ENCODE data around the gene TPRN. TPM values are rescaled to one million over a fixed set of nuclear protein-coding genes. Genes with fewer than 3 reads are reported as not detected.

TPRN gene
- total RNA-seq, 1 experiment from 2014 or later: 20.3 TPM

GRCh38 chr9:137161558-137162486, 38.7 kb downstream of the TPRN start:
- BruUV-seq (replicated peaks): no TSS peak
- Mint-ChIP-seq H3K27me3 (ENCODE audit: unreplicated experiment) (peaks cover 85% of the 10 kb centered on the region), H3K9me3 (ENCODE audit: low read depth, unreplicated experiment) (no peaks in the 10 kb centered on the region), H3K36me3 (ENCODE audit: insufficient read depth, unreplicated experiment) (peaks cover 10% of the 10 kb centered on the region), H3K4me3 (ENCODE audit: low read depth, unreplicated experiment) (no peak overlapping the region), H3K4me1 (ENCODE audit: low read depth, unreplicated experiment) (peaks cover 14% of the 10 kb centered on the region), H3K27ac (ENCODE audit: unreplicated experiment) (no peak overlapping the region)
- intact Hi-C loops (cut with micrococcal nuclease; ENCODE audit: unreplicated experiment): no loop called here
- DNase-seq: no peak
- CTCF ChIA-PET: interaction anchor here (0.7 to 1.2 kb wide), 5 partner anchors 28 to 75 kb away, joined by 3 to 6 read pairs (median 5); partner anchors contain the start of genes MAN1B1 and RNF224
- TF ChIP-seq, protein P1, sequence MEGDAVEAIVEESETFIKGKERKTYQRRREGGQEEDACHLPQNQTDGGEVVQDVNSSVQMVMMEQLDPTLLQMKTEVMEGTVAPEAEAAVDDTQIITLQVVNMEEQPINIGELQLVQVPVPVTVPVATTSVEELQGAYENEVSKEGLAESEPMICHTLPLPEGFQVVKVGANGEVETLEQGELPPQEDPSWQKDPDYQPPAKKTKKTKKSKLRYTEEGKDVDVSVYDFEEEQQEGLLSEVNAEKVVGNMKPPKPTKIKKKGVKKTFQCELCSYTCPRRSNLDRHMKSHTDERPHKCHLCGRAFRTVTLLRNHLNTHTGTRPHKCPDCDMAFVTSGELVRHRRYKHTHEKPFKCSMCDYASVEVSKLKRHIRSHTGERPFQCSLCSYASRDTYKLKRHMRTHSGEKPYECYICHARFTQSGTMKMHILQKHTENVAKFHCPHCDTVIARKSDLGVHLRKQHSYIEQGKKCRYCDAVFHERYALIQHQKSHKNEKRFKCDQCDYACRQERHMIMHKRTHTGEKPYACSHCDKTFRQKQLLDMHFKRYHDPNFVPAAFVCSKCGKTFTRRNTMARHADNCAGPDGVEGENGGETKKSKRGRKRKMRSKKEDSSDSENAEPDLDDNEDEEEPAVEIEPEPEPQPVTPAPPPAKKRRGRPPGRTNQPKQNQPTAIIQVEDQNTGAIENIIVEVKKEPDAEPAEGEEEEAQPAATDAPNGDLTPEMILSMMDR (IDR thresholded peaks at IDR 0.05; ENCODE audit: unreplicated experiment): no peak

GRCh38 chr9:137160716-137161557, 39.6 kb downstream of the TPRN start:
- peaks cover 76% of the 10 kb centered on the region for H3K27me3 Mint-ChIP-seq (ENCODE audit: unreplicated experiment)
- H3K9me3 Mint-ChIP-seq (ENCODE audit: low read depth, unreplicated experiment): no peaks in the 10 kb centered on the region
- DNase-seq: no peak
- TF ChIP-seq, protein P1 (IDR thresholded peaks at IDR 0.05; ENCODE audit: unreplicated experiment): no peak
- CTCF ChIA-PET: interaction anchor here (0.7 to 1.2 kb wide), 2 partner anchors 28 to 74 kb away, joined by 3 to 6 read pairs; partner anchors contain the start of gene MAN1B1
- no TSS peak for BruUV-seq (replicated peaks)
- H3K4me1 Mint-ChIP-seq (ENCODE audit: low read depth, unreplicated experiment): peaks cover 14% of the 10 kb centered on the region
- peaks cover 5% of the 10 kb centered on the region for H3K36me3 Mint-ChIP-seq (ENCODE audit: insufficient read depth, unreplicated experiment)
- no peak overlapping the region for H3K4me3 Mint-ChIP-seq (ENCODE audit: low read depth, unreplicated experiment)
- no peak overlapping the region for H3K27ac Mint-ChIP-seq (ENCODE audit: unreplicated experiment)
- intact Hi-C loops (cut with micrococcal nuclease; ENCODE audit: unreplicated experiment): no loop called here

GRCh38 chr9:137160054-137160425, 40.5 kb downstream of the TPRN start:
- Mint-ChIP-seq H3K4me1 (ENCODE audit: low read depth, unreplicated experiment) (peaks cover 14% of the 10 kb centered on the region), H3K36me3 (ENCODE audit: insufficient read depth, unreplicated experiment) (peaks cover 5% of the 10 kb centered on the region), H3K9me3 (ENCODE audit: low read depth, unreplicated experiment) (no peaks in the 10 kb centered on the region), H3K27ac (ENCODE audit: unreplicated experiment) (no peak overlapping the region), H3K4me3 (ENCODE audit: low read depth, unreplicated experiment) (no peak overlapping the region), H3K27me3 (ENCODE audit: unreplicated experiment) (peaks cover 67% of the 10 kb centered on the region)
- no TSS peak for BruUV-seq (replicated peaks)
- CTCF ChIA-PET: no interaction called here
- DNase-seq: no peak
- TF ChIP-seq, protein P1 (IDR thresholded peaks at IDR 0.05; ENCODE audit: unreplicated experiment): no peak
- intact Hi-C loops (cut with micrococcal nuclease; ENCODE audit: unreplicated experiment): no loop called here

DNA sequence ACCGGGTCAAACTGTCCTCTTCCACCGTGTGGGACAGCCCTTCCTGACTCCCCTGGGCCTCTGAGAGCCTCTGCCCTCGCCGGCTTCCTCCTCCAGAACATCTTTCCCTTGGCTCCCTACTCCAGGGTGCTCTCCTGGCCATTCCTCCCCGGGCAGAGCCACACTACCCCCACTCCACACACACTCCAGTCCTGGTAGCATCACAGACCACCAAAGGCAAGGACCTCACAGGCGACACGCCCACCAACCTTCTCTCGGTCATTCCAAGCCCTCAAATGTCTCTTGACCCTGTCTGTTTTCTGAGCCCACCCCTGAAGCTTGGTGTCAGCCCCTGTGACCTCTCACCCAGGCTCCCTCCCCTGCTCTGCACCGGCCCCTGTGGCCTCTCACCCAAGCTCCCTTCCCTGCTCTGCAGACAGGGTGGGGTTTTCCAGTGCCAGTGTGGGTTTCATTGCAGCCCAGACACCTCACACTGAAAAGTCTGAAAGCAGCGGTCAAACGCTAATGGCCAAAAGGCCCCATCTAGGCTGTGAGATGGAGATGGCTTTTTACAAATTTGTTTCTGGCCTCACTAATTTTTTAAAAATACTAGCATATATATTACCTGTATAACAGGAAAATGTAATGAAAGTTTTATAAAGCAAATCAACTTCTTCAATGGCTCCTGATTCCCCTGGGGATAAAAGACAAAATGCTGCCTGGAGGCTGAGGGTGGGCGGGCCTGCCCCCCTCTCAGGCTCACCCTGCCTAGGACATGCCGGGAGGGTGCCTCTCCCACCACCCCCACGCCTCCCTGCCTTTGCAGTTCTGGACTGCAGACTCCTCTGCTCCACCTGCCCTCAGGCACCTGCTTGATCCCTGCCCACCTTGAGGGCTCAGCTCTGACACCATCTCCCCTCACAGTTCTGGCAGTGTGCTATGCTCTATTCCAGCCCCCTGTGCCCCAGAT, 41.2 kb downstream of the TPRN start:
- CTCF ChIA-PET: no interaction called here

More for the DNA sequence above, 41.2 kb downstream of the TPRN start:
- no peak overlapping the region for H3K4me3 Mint-ChIP-seq (ENCODE audit: low read depth, unreplicated experiment)
- H3K27me3 Mint-ChIP-seq (ENCODE audit: unreplicated experiment): peaks cover 60% of the 10 kb centered on the region
- intact Hi-C loops (cut with micrococcal nuclease; ENCODE audit: unreplicated experiment): no loop called here
- TF ChIP-seq, protein P1 (IDR thresholded peaks at IDR 0.05; ENCODE audit: unreplicated experiment): no peak
- no peak overlapping the region for H3K27ac Mint-ChIP-seq (ENCODE audit: unreplicated experiment)
- no TSS peak for BruUV-seq (replicated peaks)
- H3K9me3 Mint-ChIP-seq (ENCODE audit: low read depth, unreplicated experiment): no peaks in the 10 kb centered on the region
- H3K4me1 Mint-ChIP-seq (ENCODE audit: low read depth, unreplicated experiment): peaks cover 14% of the 10 kb centered on the region
- DNase-seq: no peak
- H3K36me3 Mint-ChIP-seq (ENCODE audit: insufficient read depth, unreplicated experiment): peaks cover 5% of the 10 kb centered on the region
